K562 (cell line): ENCODE results near the gene ZNF641. TPM values are rescaled to one million over a fixed set of nuclear protein-coding genes. Genes with fewer than 3 reads are reported as not detected.

Source experiments
- HDAC2 ChIP-seq: fragments of 450-650 bp; IDR thresholded peaks from 2 replicates; pipeline ENCODE4 v1.6.1; 2016; ENCODE audit warnings: mild to moderate bottlenecking
- HNRNPK ChIP-seq: fragments of 200-400 bp; formaldehyde crosslinking; IDR thresholded peaks from one replicate; pipeline ENCODE4 v1.6.1; 2018; ENCODE audit warnings: mild to moderate bottlenecking, low read depth, low read length; ENCODE audit not compliant: poor library complexity, severe bottlenecking
- JUND ChIP-seq, 2 experiments: IDR thresholded peaks; 2 replicates in 1 of 2; 3 replicates in 1 of 2; pipeline ENCODE4 v1.6.1; 2011; ENCODE audit warnings: borderline replicate concordance in 2 of 2, low read depth in 2 of 2, low read length in 2 of 2, improper control_type of control experiment in 1 of 2, missing biosample characterization in 1 of 2, missing genetic modification characterization in 1 of 2, missing genetic modification reagents in 1 of 2
- L3MBTL2 ChIP-seq: fragments of 450-650 bp; IDR thresholded peaks from 2 replicates; pipeline ENCODE4 v1.6.1; 2016; ENCODE audit warnings: mild to moderate bottlenecking, moderate library complexity
- REST ChIP-seq, 2 experiments: fragments of 450-650 bp; formaldehyde crosslinking in 1 of 2; IDR thresholded peaks; 2 replicates each; pipeline versions ENCODE4 v1.4.0 to v1.6.1; 2014 to 2020; ENCODE audit warnings: mild to moderate bottlenecking in 2 of 2, borderline replicate concordance in 1 of 2, low read depth in 1 of 2
- TEAD1 ChIP-seq, 2 experiments: fragments of 450-650 bp in 1 of 2; sonication (generic) in 1 of 2; formaldehyde crosslinking; IDR thresholded peaks; 2 replicates each; pipeline versions ENCODE4 v1.4.0 to v1.8.0; 2020 to 2022; ENCODE audit warnings: mild to moderate bottlenecking in 2 of 2, missing genetic modification reagents in 1 of 2
- TOE1 ChIP-seq, 2 experiments: fragments of 450-650 bp in 1 of 2; sonication (generic) in 1 of 2; formaldehyde crosslinking in 1 of 2; IDR thresholded peaks; 2 replicates each; pipeline versions ENCODE4 v1.7.1 to v1.8.0; 2016 to 2022; ENCODE audit warnings: borderline replicate concordance in 2 of 2, mild to moderate bottlenecking in 2 of 2, antibody characterized with exemption in 1 of 2, inconsistent platforms in 1 of 2, low read depth in 1 of 2, missing genetic modification reagents in 1 of 2, moderate library complexity in 1 of 2
- XRCC5 ChIP-seq: fragments of 200-400 bp; formaldehyde crosslinking; IDR thresholded peaks from 2 replicates; pipeline ENCODE4 v1.6.1; 2017; ENCODE audit warnings: low read depth, mild to moderate bottlenecking, low read length
- ZNF507 ChIP-seq: conservative IDR thresholded peaks from 2 replicates; pipeline ENCODE4 v1.6.1; 2017; ENCODE audit warnings: missing genetic modification characterization, missing compliant biosample characterization
- polyA plus RNA-seq, 8 experiments: library from polyadenylated mRNA; depleted of rRNA in 4 of 8; stranded (reverse) in 5 of 8; unstranded in 3 of 8; fragments of >200 nt; fragmentation: Nextera tagmentation in 2 of 8; fragmentation: Illumina TruSeq in 1 of 8; extraction: Ambion mirVana in 2 of 8; extraction: Trizol in 1 of 8; gene quantifications; 2 replicates each; pipeline versions ENCODE4 v1.2.1 to v1.2.3, GENCODE V29; 2011 to 2014; ENCODE audit warnings: inconsistent platforms in 1 of 8, missing spikeins in 1 of 8
- total RNA-seq, 7 experiments: library from RNA; depleted of rRNA in 6 of 7; stranded (reverse); fragments of >200 nt in 6 of 7; fragmentation: Illumina TruSeq in 2 of 7; extraction: Trizol in 2 of 7; gene quantifications; 2 replicates each; pipeline versions ENCODE4 v1.2.1 to v1.2.3, GENCODE V29; 2011 to 2021; ENCODE audit warnings: low replicate concordance in 1 of 7

ZNF641 gene
- total and polyA plus RNA-seq, 9 of the 15 experiments (the other 6 are each of a cell fraction or from before 2014, with no cell fraction given), result 2.5 to 15.6 (median 9.2) TPM

GRCh38 chr12:48351022-48351708 is 446 bp upstream of the ZNF641 start (continued):
- TF ChIP-seq JUND (IDR thresholded peaks at IDR 0.05; ENCODE audit: borderline replicate concordance, low read depth, low read length) (peak; percentile 45; the same call in 1 of the 2 replicates), JUND (tag; IDR thresholded peaks at IDR 0.05; ENCODE audit: borderline replicate concordance, low read depth, low read length) (0 out of 3 replicates have a peak, but pooled peaks have one; percentile 24), XRCC5 (peak; percentile 38; the same call in 1 of the 2 replicates), L3MBTL2 (peak; percentile 37; the same call in 1 of the 2 replicates), TOE1 (IDR thresholded peaks at IDR 0.05; ENCODE audit: borderline replicate concordance) (peak; percentile 16; the same call in 1 of the 2 replicates), TOE1 (CRISPR knock-in tag; IDR thresholded peaks at IDR 0.05; ENCODE audit: borderline replicate concordance, low read depth) (no peak), TEAD1 (CRISPR knock-in tag; IDR thresholded peaks at IDR 0.05) (peak in 1 of 2 experiments; percentile 61; a peak in 1 of 4 replicates), HNRNPK (peak; percentile 90), ZNF507 (tag) (no peak), HDAC2 (0 out of 2 replicates have a peak, but pooled peaks have one; percentile 64), REST (IDR thresholded peaks at IDR 0.05; ENCODE audit: borderline replicate concordance) (peak; percentile 10; the same call in 1 of the 2 replicates), REST (CRISPR knock-in tag; IDR thresholded peaks at IDR 0.05; ENCODE audit: low read depth) (no peak)
